ENCODE measurements around the gene SNX27. TPM values are rescaled to one million over a fixed set of nuclear protein-coding genes. Genes with fewer than 3 reads are reported as not detected.
A peak's percentile ranks its signal among the peaks of the same experiment; 100 is the strongest.

The SNX27 gene
- total RNA-seq, 1 experiment from 2014 or later = 56.0 TPM

DNA sequence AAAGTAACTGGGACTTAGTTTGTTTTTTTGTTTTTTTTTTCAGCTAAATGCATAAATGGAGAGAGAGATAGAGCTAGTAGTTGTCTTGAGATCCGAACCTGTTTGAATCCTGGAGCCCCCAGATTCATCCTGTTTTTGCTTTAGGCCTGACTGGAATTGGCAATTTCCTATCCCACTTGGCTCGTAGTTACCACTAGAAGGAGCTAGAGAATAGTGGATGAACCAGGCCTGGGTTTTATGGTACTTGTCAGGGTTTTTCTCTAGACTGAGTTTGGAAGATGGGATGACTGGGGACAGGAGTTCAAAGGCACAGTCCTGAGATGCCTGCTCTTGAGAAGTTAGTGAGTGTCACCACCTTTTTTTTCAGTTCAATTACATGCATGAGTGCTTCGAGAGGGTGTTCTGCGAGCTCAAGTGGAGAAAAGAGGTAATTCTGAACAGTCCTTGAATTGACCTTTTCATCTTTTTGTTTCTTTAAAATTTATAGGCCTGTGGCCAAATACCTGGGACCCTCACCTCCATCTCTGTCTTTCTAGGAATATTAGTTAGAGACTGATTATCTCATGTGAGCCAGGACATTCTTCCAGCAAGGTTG lies 81.3 kb downstream of the SNX27 start:
- Mint-ChIP-seq H3K27me3 (ENCODE audit: low read depth) (no peaks in the 10 kb centered on the region), H3K4me3 (no peak overlapping the region), H3K9me3 (no peaks in the 10 kb centered on the region), H3K36me3 (peaks cover 20% of the 10 kb centered on the region), H3K27ac (no peak overlapping the region), H3K4me1 (no peaks in the 10 kb centered on the region)
- no peak for DNase-seq (ENCODE audit: low spot score)
- POLR2A ChIA-PET = interaction anchor here (0.6 to 1.0 kb wide), 2 partner anchors 24 to 28 kb away, joined by 3 read pairs; partner anchors contain the start of genes CELF3 and RIIAD1
- TF ChIP-seq, protein P1, sequence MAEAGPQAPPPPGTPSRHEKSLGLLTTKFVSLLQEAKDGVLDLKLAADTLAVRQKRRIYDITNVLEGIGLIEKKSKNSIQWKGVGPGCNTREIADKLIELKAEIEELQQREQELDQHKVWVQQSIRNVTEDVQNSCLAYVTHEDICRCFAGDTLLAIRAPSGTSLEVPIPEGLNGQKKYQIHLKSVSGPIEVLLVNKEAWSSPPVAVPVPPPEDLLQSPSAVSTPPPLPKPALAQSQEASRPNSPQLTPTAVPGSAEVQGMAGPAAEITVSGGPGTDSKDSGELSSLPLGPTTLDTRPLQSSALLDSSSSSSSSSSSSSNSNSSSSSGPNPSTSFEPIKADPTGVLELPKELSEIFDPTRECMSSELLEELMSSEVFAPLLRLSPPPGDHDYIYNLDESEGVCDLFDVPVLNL (CRISPR knock-in tag; IDR thresholded peaks at IDR 0.05; ENCODE audit: borderline replicate concordance, low read depth) = no peak
- TF ChIP-seq FOXJ3 (CRISPR knock-in tag; IDR thresholded peaks at IDR 0.05; ENCODE audit: borderline replicate concordance) (no peak), NR3C1 (CRISPR knock-in tag; conservative IDR thresholded peaks at IDR 0.05; ENCODE audit: low read depth) (no peak), FOXK1 (CRISPR knock-in tag; IDR thresholded peaks at IDR 0.05) (no peak), GRHL2 (CRISPR knock-in tag; IDR thresholded peaks at IDR 0.05; ENCODE audit: insufficient replicate concordance, severe bottlenecking) (no peak), ETV6 (CRISPR knock-in tag; IDR thresholded peaks at IDR 0.05) (no peak), ATF1 (CRISPR knock-in tag; IDR thresholded peaks at IDR 0.05) (no peak), JUN (CRISPR knock-in tag; IDR thresholded peaks at IDR 0.05) (no peak), ZNF671 (CRISPR knock-in tag; IDR thresholded peaks at IDR 0.05) (no peak), TEAD1 (CRISPR knock-in tag; IDR thresholded peaks at IDR 0.05) (no peak), RORB (CRISPR knock-in tag; IDR thresholded peaks at IDR 0.05) (no peak), ZNF232 (CRISPR knock-in tag; IDR thresholded peaks at IDR 0.05) (no peak), RELA (CRISPR knock-in tag; IDR thresholded peaks at IDR 0.05; ENCODE audit: borderline replicate concordance) (no peak), IRF2 (CRISPR knock-in tag; IDR thresholded peaks at IDR 0.05; ENCODE audit: borderline replicate concordance, low read depth) (no peak), GABPB1 (CRISPR knock-in tag; IDR thresholded peaks at IDR 0.05) (no peak)
- TF ChIP-seq, protein P2, sequence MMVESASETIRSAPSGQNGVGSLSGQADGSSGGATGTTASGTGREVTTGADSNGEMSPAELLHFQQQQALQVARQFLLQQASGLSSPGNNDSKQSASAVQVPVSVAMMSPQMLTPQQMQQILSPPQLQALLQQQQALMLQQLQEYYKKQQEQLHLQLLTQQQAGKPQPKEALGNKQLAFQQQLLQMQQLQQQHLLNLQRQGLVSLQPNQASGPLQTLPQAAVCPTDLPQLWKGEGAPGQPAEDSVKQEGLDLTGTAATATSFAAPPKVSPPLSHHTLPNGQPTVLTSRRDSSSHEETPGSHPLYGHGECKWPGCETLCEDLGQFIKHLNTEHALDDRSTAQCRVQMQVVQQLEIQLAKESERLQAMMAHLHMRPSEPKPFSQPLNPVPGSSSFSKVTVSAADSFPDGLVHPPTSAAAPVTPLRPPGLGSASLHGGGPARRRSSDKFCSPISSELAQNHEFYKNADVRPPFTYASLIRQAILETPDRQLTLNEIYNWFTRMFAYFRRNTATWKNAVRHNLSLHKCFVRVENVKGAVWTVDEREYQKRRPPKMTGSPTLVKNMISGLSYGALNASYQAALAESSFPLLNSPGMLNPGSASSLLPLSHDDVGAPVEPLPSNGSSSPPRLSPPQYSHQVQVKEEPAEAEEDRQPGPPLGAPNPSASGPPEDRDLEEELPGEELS (CRISPR knock-in tag; IDR thresholded peaks at IDR 0.05) = no peak
- TF ChIP-seq, protein P3, sequence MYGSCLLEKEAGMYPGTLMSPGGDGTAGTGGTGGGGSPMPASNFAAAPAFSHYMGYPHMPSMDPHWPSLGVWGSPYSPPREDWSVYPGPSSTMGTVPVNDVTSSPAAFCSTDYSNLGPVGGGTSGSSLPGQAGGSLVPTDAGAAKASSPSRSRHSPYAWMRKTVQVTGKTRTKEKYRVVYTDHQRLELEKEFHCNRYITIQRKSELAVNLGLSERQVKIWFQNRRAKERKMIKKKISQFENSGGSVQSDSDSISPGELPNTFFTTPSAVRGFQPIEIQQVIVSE (CRISPR knock-in tag; IDR thresholded peaks at IDR 0.05; ENCODE audit: borderline replicate concordance) = no peak
- TF ChIP-seq, protein P4, sequence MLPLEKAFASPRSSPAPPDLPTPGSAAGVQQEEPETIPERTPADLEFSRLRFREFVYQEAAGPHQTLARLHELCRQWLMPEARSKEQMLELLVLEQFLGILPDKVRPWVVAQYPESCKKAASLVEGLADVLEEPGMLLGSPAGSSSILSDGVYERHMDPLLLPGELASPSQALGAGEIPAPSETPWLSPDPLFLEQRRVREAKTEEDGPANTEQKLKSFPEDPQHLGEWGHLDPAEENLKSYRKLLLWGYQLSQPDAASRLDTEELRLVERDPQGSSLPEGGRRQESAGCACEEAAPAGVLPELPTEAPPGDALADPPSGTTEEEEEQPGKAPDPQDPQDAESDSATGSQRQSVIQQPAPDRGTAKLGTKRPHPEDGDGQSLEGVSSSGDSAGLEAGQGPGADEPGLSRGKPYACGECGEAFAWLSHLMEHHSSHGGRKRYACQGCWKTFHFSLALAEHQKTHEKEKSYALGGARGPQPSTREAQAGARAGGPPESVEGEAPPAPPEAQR (CRISPR knock-in tag; IDR thresholded peaks at IDR 0.05) = no peak
- TF ChIP-seq, protein P5, sequence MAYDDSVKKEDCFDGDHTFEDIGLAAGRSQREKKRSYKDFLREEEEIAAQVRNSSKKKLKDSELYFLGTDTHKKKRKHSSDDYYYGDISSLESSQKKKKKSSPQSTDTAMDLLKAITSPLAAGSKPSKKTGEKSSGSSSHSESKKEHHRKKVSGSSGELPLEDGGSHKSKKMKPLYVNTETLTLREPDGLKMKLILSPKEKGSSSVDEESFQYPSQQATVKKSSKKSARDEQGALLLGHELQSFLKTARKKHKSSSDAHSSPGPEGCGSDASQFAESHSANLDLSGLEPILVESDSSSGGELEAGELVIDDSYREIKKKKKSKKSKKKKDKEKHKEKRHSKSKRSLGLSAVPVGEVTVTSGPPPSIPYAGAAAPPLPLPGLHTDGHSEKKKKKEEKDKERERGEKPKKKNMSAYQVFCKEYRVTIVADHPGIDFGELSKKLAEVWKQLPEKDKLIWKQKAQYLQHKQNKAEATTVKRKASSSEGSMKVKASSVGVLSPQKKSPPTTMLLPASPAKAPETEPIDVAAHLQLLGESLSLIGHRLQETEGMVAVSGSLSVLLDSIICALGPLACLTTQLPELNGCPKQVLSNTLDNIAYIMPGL (CRISPR knock-in tag; IDR thresholded peaks at IDR 0.05) = no peak
- TF ChIP-seq, protein P6, sequence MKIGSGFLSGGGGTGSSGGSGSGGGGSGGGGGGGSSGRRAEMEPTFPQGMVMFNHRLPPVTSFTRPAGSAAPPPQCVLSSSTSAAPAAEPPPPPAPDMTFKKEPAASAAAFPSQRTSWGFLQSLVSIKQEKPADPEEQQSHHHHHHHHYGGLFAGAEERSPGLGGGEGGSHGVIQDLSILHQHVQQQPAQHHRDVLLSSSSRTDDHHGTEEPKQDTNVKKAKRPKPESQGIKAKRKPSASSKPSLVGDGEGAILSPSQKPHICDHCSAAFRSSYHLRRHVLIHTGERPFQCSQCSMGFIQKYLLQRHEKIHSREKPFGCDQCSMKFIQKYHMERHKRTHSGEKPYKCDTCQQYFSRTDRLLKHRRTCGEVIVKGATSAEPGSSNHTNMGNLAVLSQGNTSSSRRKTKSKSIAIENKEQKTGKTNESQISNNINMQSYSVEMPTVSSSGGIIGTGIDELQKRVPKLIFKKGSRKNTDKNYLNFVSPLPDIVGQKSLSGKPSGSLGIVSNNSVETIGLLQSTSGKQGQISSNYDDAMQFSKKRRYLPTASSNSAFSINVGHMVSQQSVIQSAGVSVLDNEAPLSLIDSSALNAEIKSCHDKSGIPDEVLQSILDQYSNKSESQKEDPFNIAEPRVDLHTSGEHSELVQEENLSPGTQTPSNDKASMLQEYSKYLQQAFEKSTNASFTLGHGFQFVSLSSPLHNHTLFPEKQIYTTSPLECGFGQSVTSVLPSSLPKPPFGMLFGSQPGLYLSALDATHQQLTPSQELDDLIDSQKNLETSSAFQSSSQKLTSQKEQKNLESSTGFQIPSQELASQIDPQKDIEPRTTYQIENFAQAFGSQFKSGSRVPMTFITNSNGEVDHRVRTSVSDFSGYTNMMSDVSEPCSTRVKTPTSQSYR (CRISPR knock-in tag; IDR thresholded peaks at IDR 0.05) = no peak
- CTCF ChIA-PET = interaction anchor here (0.6 to 4.2 kb wide), 18 partner anchors 12 to 392 kb away, joined by 3 to 24 read pairs (median 4); partner anchors contain the start of genes C2CD4D, CELF3, RIIAD1 and TUFT1
- ATAC-seq = peak; percentile 73; the same call in 1 of the 2 replicates

All from WTC11 (cell line).